HT1080 (cell line): ENCODE measurements around the gene BRIP1. TPM values are rescaled to one million over a fixed set of nuclear protein-coding genes. Genes with fewer than 3 reads are reported as not detected.
A peak's percentile ranks its signal among the peaks of the same experiment; 100 is the strongest.
"Not testable (repeated sequence)": the region's sequence is repeated elsewhere in the genome, so short reads cannot be mapped to it uniquely, and the experiment has no call there.

Experiments
- DNase-seq: peaks from one replicate; pipeline ENCODE4 v3.0.0-alpha.2; 2015; ENCODE audit warnings: low read depth
- total RNA-seq: library from RNA; depleted of rRNA; stranded (reverse); fragments of >200 nt; shearing (Covaris generic); gene quantifications from 2 replicates; pipeline ENCODE4 v1.2.3, GENCODE V29; 2014

The BRIP1 gene
- total RNA-seq, 1 experiment from 2014 or later: 8.8 TPM

- DNase-seq: peak; percentile 53
Observed at GRCh38 chr17:61805399-61805798, 57.9 kb downstream of the BRIP1 start.

GRCh38 chr17:61803796-61804195, 59.5 kb downstream of the BRIP1 start:
- no peak for DNase-seq

- DNase-seq: no peak
Observed at GRCh38 chr17:61803216-61803615, 60.1 kb downstream of the BRIP1 start.

- no peak for DNase-seq
Observed at GRCh38 chr17:61799812-61800484, 63.4 kb downstream of the BRIP1 start.

- DNase-seq: no peak
Observed at GRCh38 chr17:61797283-61797682, 66.0 kb downstream of the BRIP1 start.

GRCh38 chr17:61795546-61795945, 67.8 kb downstream of the BRIP1 start:
- no peak for DNase-seq

GRCh38 chr17:61794792-61795191, 68.5 kb downstream of the BRIP1 start:
- no peak for DNase-seq

- DNase-seq: no peak
Observed at GRCh38 chr17:61794242-61794641, 69.1 kb downstream of the BRIP1 start.

- DNase-seq: no peak
Observed at GRCh38 chr17:61793565-61793964, 69.8 kb downstream of the BRIP1 start.

- no peak for DNase-seq
Observed at GRCh38 chr17:61789872-61790271, 73.5 kb downstream of the BRIP1 start.

GRCh38 chr17:61786088-61786487, 77.2 kb downstream of the BRIP1 start:
- DNase-seq: no peak

GRCh38 chr17:61784510-61784909, 78.8 kb downstream of the BRIP1 start:
- no peak for DNase-seq

- no peak for DNase-seq
Observed at GRCh38 chr17:61783556-61784304, 79.6 kb downstream of the BRIP1 start.

- DNase-seq: no peak
Observed at GRCh38 chr17:61783120-61783519, 80.2 kb downstream of the BRIP1 start.

GRCh38 chr17:61782683-61783082, 80.6 kb downstream of the BRIP1 start:
- DNase-seq: no peak

- DNase-seq: no peak
Observed at GRCh38 chr17:61775364-61775763, 88.0 kb downstream of the BRIP1 start.

GRCh38 chr17:61774724-61775123, 88.6 kb downstream of the BRIP1 start:
- no peak for DNase-seq

- DNase-seq: not testable (repeated sequence)
Observed at GRCh38 chr17:61774087-61774486, 89.2 kb downstream of the BRIP1 start.

GRCh38 chr17:61770752-61771533, 92.4 kb downstream of the BRIP1 start:
- DNase-seq: peak; percentile 2

GRCh38 chr17:61770043-61770442, 93.3 kb downstream of the BRIP1 start:
- DNase-seq: peak; percentile 5

- DNase-seq: no peak
Observed at GRCh38 chr17:61768405-61768804, 94.9 kb downstream of the BRIP1 start.

- no peak for DNase-seq
Observed at GRCh38 chr17:61766520-61766919, 96.8 kb downstream of the BRIP1 start.
